AG09319 (cell line): ENCODE results near the gene TAMM41.

Source experiments
- DNase-seq: peaks from one replicate; pipeline ENCODE4 v3.0.0-alpha.2; 2010; ENCODE audit warnings: low read depth; ENCODE audit errors: extremely low read depth
- TF ChIP-seq, protein P1 (sequence below): IDR thresholded peaks from 2 replicates; pipeline ENCODE4 v1.5.1; 2011; ENCODE audit warnings: low read depth, mild to moderate bottlenecking, inconsistent platforms, low read length, moderate library complexity

TAMM41 gene

GRCh38 chr3:11820531-11821041, 26.1 kb downstream of the TAMM41 start:
- no peak for DNase-seq
- TF ChIP-seq, protein P1, sequence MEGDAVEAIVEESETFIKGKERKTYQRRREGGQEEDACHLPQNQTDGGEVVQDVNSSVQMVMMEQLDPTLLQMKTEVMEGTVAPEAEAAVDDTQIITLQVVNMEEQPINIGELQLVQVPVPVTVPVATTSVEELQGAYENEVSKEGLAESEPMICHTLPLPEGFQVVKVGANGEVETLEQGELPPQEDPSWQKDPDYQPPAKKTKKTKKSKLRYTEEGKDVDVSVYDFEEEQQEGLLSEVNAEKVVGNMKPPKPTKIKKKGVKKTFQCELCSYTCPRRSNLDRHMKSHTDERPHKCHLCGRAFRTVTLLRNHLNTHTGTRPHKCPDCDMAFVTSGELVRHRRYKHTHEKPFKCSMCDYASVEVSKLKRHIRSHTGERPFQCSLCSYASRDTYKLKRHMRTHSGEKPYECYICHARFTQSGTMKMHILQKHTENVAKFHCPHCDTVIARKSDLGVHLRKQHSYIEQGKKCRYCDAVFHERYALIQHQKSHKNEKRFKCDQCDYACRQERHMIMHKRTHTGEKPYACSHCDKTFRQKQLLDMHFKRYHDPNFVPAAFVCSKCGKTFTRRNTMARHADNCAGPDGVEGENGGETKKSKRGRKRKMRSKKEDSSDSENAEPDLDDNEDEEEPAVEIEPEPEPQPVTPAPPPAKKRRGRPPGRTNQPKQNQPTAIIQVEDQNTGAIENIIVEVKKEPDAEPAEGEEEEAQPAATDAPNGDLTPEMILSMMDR = no peak

DNA sequence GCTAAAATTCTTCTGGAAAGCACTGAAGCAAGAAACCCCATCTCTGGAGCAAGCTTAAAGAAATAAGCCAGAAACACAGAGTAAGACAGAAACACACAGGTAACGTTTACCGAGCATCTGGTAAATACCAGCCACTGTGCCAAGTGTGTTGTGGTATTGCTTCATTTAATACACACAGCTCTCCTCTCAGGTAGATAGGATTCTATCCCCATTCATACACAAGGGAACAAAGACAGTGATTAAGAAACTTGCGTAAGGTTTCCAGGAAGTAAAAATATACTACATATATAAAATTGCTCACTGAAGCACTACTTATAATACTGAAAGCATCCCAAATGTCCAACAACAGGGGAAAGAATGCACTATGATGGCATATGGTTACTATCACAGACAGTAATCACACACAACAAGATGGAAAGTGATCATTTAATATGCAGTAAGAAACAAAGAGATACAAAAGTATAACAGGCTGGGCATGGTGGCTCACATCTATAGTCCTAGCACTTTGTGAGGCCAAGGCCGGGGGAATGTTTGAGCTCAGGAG, 27.5 kb downstream of the TAMM41 start:
- TF ChIP-seq, protein P1 = no peak
- no peak for DNase-seq

DNA sequence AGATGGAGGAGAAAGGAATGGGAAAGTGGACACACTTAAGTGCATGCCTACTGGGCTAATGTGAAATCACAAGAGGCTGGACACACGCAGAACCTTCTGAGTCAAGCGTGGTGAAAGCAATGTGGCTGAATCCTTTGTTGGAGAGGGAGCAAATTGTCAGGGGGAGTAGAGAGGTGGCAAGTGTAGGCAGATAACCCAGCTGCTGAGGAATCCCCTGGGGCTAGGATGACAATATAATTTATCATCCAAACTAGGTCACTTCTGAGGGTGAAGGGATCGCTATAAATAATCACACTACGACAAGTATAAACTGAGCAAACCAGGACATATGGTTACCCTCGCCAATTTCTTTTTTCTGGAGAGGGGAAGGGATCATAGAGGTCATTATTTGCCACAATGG, 28.7 kb downstream of the TAMM41 start:
- TF ChIP-seq, protein P1 = no peak
- no peak for DNase-seq

- DNase-seq = no peak
- TF ChIP-seq, protein P1 = no peak
Observed at GRCh38 chr3:11815111-11815510, 31.6 kb downstream of the TAMM41 start.

DNA sequence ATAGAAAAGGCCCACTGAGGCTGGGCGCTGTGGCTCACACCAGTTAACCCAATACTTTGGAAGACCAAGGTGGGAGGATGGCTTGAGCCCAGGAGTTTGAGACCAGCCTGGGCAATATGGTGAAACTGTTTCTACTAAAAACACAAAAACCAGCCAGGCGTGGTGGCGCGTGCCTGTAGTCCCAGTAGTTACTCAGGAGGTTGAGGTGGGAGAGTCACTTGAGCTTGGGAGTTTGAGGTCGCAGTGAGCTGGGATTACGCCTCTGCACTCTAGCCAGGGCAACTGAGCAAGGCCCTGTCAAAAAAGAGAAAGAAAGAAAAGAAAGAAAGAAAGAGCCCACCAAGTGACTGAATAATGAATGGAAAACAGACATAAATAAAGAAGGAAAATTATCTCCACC, 32.0 kb downstream of the TAMM41 start:
- TF ChIP-seq, protein P1 = no peak
- no peak for DNase-seq

GRCh38 chr3:11810276-11810675, 36.4 kb downstream of the TAMM41 start:
- TF ChIP-seq, protein P1 = no peak
- peak; percentile 65 for DNase-seq

- TF ChIP-seq, protein P1 = no peak; the same call in 1 of the 2 replicates
- DNase-seq = no peak
Observed at GRCh38 chr3:11808231-11808630, 38.5 kb downstream of the TAMM41 start.
